ENCODE measurements around the gene TCF4.

DNA sequence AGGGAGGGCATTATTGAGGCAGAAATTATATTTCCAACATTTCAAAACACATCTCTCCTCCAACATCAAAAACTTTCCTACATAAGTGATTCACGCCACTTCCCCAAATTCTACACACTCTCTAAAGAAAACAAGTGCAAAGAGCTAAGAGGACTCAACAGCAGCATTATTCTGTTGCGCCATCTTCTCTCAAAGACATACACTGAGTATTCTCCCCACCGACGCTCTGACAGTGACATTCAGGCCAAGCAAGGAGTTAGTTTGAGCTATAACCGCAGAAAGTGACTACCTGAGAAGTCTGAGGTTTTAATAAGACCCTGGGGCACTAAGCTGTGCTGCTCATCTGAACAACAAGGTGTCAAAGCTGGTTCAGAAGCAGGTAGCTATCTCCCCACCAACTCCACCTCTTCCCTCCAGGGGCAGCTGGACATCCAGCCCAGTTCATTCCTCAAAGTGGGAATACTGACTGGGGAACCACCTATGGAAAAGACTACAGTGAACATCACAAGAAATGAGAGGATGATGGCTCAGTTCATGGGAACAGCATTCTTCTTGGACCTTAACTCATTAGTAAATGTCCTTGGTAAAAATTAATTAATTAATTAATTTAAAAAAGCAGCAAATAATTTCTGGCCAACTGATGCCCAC is 319.2 kb downstream of the TCF4 start:
- TF ChIP-seq, protein P1, sequence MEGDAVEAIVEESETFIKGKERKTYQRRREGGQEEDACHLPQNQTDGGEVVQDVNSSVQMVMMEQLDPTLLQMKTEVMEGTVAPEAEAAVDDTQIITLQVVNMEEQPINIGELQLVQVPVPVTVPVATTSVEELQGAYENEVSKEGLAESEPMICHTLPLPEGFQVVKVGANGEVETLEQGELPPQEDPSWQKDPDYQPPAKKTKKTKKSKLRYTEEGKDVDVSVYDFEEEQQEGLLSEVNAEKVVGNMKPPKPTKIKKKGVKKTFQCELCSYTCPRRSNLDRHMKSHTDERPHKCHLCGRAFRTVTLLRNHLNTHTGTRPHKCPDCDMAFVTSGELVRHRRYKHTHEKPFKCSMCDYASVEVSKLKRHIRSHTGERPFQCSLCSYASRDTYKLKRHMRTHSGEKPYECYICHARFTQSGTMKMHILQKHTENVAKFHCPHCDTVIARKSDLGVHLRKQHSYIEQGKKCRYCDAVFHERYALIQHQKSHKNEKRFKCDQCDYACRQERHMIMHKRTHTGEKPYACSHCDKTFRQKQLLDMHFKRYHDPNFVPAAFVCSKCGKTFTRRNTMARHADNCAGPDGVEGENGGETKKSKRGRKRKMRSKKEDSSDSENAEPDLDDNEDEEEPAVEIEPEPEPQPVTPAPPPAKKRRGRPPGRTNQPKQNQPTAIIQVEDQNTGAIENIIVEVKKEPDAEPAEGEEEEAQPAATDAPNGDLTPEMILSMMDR (conservative IDR thresholded peaks at IDR 0.05; ENCODE audit: low read depth, low read length): no peak
- TF ChIP-seq EZH2 (IDR thresholded peaks at IDR 0.05; ENCODE audit: borderline replicate concordance, low read depth, low read length, poor library complexity, severe bottlenecking): no peak

All from A673 (cell line).